Activated naive CD4-positive, alpha-beta T cell treated with anti-CD3 and anti-CD28 coated beads, Interleukin-2, amount 50 U/mL, for 16 hours (primary cell): ENCODE measurements around the gene HEATR9.

Experiments used
- DNase-seq: peaks from one replicate; pipeline ENCODE4 v3.0.0-alpha.2; 2020

HEATR9 gene

GRCh38 chr17:35808240-35808961 lies 60.3 kb downstream of the HEATR9 start:
- DNase-seq = peak; percentile 19

DNA sequence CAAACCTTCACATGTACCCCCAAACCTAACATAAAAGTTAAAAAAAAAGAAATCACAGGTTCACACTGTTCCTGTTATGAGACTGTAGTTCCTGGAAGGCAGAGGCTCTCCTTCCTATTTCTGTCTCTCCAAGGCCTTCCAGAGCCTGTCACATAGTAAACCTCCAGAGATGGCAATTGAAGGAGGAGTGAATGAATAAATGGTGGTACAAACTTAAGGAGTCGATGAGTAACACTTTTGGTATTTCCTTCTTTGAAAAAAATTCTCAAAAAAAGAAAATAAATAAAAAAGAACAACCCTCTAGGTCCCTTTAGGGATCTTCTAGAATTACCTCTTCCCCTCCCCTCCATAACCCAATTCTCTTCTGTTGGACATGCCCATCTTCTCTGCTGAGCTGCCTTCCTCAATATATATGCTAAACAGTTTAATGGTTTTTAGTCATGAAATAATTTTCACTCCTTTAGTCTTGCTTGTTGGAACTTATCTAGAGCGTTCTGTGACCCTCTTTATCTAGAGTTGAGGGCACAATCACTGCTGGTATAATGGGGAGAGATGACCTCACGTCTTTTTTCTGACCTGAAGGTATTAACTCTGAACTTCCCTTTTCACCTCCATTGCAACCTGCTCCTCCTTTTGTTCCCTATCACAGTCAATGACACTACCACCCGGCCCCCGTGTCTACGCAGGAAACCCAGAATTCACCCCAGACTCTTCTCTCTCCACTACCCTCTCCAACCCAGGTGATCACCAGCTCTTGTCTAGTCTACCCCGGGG lies 61.1 kb downstream of the HEATR9 start:
- DNase-seq = no peak
